KOPT-K1 (cell line): ENCODE measurements around the gene SCN4B.

Experiments
- H3K27ac ChIP-seq: fragments of 200-600 bp; sonication (generic); 2 replicates; pipeline ENCODE4 v1.5.1; 2016; ENCODE audit warnings: antibody characterized with exemption, mild to moderate bottlenecking, low read depth, low read length; ENCODE audit not compliant: poor library complexity, severe bottlenecking
- H3K36me3 ChIP-seq: fragments of 200-600 bp; sonication (generic); 2 replicates; pipeline ENCODE4 v1.5.1; 2017; ENCODE audit warnings: antibody characterized with exemption, mild to moderate bottlenecking, low read length, moderate library complexity; ENCODE audit not compliant: insufficient read depth
- H3K9me3 ChIP-seq: fragments of 200-600 bp; sonication (generic); 2 replicates; pipeline ENCODE4 v1.5.1; 2017; ENCODE audit warnings: antibody characterized with exemption, low read length, mild to moderate bottlenecking; ENCODE audit not compliant: insufficient read depth, poor library complexity, severe bottlenecking

Gene SCN4B

DNA sequence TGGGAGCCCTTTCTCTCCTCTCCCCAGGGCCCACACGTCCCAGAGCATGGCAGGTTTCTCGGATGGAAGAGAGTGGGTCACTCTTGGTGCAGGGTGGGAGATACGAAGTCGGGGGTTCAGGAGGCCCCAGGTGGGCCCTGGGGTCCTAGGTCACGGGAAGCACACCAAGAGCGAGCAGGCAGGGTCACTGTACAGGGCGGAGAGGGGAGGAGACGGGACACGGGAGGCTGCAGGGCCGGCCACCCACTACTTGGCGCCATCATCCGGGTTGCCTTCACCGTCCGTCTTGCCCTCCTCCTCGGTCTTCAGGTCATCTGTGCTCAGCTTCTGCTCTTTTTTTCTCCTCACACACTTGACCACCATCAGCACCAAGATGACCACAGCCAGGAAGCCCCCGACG is 14.0 kb upstream of the SCN4B start:
- H3K36me3 ChIP-seq = no peaks in the 10 kb centered on the region
- no peaks in the 10 kb centered on the region for H3K9me3 ChIP-seq
- no peak overlapping the region for H3K27ac ChIP-seq

GRCh38 chr11:118164885-118165284 is 12.3 kb upstream of the SCN4B start:
- Histone ChIP-seq H3K27ac (no peak overlapping the region), H3K36me3 (no peaks in the 10 kb centered on the region), H3K9me3 (no peaks in the 10 kb centered on the region)

DNA sequence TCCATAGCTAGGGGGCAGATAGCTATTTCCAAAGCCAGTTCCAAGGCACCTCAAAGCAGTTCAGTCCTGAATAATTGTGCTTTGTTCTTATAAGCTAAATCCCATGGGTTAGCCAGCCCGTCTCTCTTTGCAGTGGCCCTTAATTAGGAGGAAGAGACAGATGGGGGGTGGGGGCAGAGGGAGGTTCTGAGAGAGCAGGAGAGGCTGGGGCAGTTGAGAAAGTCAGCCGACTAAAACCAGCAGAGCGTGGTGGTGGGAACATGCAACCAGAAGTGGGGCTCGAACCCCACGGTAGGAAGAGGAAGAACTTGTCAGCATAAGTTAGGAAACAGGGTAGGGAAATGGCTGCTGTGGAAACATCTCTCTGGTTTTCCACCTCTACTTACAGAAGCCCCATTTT is 10.9 kb upstream of the SCN4B start:
- Histone ChIP-seq H3K36me3 (no peaks in the 10 kb centered on the region), H3K27ac (no peak overlapping the region), H3K9me3 (no peaks in the 10 kb centered on the region)

DNA sequence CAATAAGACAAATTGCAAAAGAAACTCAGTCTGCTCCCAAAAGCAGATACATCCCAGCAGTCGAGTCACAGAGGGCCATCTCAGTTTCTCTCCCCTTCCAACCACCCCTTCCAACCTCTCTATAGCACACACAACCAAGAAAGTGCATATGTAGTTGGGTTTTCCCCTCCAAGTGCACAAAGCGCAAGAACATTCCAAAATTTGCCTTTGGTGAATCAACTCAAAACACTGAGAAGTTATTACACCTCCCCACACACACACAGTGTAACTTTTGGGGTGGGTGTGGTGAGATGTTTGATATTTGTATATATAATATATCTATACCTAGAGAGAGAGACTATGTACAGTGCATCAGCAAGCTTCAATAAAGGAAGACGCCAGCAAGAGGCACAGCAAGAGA is 10.2 kb upstream of the SCN4B start:
- Histone ChIP-seq H3K9me3 (no peaks in the 10 kb centered on the region), H3K27ac (no peak overlapping the region), H3K36me3 (no peaks in the 10 kb centered on the region)

DNA sequence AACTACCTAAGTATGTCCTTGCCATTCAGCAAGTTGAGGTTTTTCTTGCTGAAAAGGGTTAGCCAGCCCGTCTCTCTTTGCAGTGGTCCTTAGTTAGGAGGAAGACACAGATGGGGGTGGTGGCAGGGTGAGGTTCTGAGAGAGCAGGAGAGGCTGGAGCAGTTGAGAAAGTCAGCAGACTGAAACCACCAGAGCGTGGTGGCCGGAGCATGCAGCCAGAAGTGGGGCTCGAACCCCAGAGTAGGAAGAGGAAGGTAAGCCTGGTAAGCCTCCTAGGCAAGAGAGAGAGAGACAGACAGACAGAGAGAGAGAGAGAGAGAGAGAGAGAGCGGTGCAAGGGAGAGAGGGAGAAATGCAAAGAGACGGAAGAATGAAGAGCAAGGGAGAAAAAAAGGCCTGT is 9.2 kb upstream of the SCN4B start:
- Histone ChIP-seq H3K27ac (no peak overlapping the region), H3K36me3 (no peaks in the 10 kb centered on the region), H3K9me3 (no peaks in the 10 kb centered on the region)

DNA sequence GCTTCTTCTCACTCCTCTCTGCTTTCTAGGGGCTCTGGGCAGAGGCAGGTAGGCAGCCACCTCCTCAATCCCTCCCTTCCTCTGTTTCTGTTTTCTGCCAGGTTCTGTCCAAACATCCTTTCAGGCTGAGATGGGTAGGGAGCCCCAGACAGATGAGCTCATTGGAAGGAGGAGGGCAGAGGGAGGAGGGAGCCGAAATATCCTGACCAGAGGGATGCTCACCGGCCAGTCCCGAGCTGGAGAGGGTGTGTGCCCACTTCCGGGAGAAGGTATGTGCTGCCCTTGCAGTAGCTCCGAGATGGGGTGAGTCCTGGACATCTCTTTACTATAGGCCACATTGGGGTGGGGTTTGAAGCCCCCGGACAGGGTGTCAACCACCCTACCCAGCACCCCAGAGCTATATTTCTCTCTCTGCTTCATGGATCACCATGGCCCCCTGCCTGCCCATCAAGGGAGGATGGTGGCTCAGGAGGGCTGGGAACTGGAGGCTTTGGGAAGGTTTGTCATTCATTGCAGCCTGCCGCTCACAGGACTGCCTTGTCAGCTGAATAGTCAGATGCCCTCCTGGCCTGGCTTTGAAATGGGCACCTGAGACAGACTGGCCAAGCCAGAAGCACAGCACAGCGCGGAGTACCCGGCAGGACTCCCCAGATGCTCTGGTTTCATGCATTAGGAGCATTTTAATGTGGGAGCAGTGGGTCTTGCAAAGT is 4.7 kb upstream of the SCN4B start:
- H3K36me3 ChIP-seq = no peaks in the 10 kb centered on the region
- no peak overlapping the region for H3K27ac ChIP-seq
- H3K9me3 ChIP-seq = no peaks in the 10 kb centered on the region

DNA sequence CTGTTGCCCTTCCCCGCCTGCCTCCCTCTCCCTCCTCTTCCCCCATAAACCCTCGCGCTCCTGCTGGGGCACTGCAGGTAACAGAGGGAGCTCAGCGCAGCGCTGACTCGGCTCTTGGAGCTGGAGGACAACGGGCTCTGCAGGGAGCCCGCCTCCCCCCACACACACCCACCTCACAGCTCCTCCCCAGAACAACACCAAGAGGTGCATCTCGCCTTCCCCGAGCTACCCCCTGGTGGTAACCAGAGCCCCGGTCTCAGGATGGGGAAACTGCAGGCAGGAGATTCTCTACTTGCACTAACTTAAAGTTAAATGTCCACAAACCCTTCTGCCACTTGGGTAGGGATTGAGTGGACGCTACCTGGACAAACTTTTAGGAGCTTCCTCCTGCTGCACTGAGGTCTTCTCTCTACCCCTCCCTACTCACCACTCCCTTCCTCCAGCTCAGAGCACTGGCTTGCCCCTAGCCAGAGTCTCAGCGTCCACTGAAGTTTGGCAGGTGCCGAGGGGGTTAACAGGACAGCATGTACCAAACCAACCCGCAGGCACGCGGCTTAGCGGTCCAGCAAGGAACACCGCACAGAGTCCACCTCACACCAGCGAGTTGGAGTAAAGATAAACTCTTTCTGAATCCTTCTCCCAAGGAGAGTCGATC is 4.0 kb upstream of the SCN4B start:
- Histone ChIP-seq H3K9me3 (no peaks in the 10 kb centered on the region), H3K36me3 (no peaks in the 10 kb centered on the region), H3K27ac (no peak overlapping the region)

DNA sequence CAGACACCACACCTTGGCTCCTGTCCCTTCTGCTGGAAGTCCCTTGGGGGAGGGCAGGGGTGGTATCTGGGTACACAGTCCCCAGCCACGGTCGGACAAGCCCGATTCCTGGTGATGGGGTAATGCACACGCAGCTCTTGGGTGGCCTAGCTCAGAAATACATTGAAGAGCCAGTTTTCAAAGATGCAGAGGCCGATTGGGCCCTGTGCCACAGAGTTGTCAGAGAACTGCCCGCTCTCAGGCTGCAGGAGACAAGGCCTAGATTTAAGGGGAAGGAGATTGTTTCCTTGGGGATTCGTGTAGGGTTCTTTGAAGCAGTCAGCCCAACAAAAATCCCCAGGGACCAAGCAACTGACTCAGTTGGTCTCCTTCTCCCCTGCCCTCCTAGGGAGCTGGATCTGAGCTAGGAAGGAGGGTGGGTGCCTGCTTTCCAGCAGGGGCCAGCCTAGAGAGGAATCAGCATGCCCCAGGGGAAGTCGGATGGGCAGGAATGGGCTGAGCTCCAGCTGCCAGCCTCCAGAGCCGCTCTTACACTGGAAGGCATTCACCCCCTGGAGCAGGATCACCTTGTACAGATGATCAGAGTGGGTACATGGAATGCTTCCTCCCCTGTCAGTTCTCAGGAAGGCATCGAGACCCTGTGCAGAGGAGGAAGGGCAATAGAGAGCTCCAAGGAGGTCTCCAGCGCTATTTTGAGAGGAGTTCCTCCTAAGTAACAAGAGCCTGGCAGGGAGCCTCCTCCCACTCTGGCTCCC is 3.3 kb upstream of the SCN4B start:
- no peaks in the 10 kb centered on the region for H3K9me3 ChIP-seq
- no peak overlapping the region for H3K27ac ChIP-seq

GRCh38 chr11:118154641-118155040 is 2.0 kb upstream of the SCN4B start:
- no peaks in the 10 kb centered on the region for H3K9me3 ChIP-seq

More for the DNA sequence above, 3.3 kb upstream of the SCN4B start:
- no peaks in the 10 kb centered on the region for H3K36me3 ChIP-seq

GRCh38 chr11:118153976-118154375 is 1.4 kb upstream of the SCN4B start:
- H3K27ac ChIP-seq = no peak overlapping the region
- H3K9me3 ChIP-seq = no peaks in the 10 kb centered on the region
- H3K36me3 ChIP-seq = no peaks in the 10 kb centered on the region

More at GRCh38 chr11:118154641-118155040, 2.0 kb upstream of the SCN4B start:
- H3K27ac ChIP-seq = no peak overlapping the region
- H3K36me3 ChIP-seq = no peaks in the 10 kb centered on the region

GRCh38 chr11:118153516-118153915 is 893 bp upstream of the SCN4B start:
- Histone ChIP-seq H3K9me3 (no peaks in the 10 kb centered on the region), H3K27ac (no peak overlapping the region), H3K36me3 (no peaks in the 10 kb centered on the region)

DNA sequence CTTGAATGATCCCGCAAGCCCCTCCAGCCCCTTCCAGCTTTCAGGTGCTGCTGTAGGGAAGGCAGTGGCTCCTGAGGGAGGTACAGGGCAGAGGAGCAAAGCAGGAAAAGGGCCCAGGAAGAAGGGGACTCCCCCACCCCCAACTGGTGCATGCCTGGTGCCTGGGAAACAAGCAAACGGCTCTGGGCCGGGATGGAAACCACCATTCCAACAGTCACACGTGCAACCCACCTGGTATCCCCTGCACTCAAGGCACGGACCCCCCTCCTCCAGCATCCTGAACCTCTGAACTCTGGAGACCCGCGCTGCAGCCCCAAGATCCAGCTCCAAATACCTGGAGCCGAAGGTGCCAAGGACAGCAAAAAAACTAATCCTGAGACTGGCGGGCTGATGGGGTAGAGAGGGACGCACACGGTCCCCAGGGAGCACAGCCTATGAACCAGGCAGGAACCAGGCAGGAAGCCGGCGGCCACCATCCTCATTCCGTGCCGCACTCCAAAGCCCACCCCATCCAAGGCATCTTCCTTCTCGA is 537 bp downstream of the SCN4B start:
- no peaks in the 10 kb centered on the region for H3K36me3 ChIP-seq
- H3K9me3 ChIP-seq = no peaks in the 10 kb centered on the region
- no peak overlapping the region for H3K27ac ChIP-seq

GRCh38 chr11:118151431-118151830 is 1.2 kb downstream of the SCN4B start:
- H3K27ac ChIP-seq = no peak overlapping the region
- H3K36me3 ChIP-seq = no peaks in the 10 kb centered on the region
- no peaks in the 10 kb centered on the region for H3K9me3 ChIP-seq

DNA sequence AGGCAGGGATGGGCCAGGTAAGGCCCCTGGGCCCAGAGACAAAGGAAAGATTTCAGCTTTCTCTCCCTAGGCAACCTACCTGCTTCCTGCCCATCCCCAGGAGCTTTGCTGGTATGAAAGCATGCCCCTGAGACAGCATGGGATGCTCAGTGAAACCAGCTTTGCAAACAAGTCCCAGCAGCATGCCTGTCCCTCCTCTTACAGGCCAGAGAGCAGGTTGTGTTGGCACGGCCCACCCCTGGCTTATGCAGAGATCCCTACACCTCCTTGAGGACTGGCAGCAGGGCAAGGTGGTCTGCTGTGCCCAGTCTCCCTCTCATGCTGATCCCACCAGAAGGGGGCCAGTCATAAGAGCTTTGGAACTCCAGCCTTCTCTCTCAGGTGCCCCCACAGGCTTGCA is 3.1 kb downstream of the SCN4B start:
- H3K36me3 ChIP-seq = no peaks in the 10 kb centered on the region
- no peaks in the 10 kb centered on the region for H3K9me3 ChIP-seq
- H3K27ac ChIP-seq = no peak overlapping the region

DNA sequence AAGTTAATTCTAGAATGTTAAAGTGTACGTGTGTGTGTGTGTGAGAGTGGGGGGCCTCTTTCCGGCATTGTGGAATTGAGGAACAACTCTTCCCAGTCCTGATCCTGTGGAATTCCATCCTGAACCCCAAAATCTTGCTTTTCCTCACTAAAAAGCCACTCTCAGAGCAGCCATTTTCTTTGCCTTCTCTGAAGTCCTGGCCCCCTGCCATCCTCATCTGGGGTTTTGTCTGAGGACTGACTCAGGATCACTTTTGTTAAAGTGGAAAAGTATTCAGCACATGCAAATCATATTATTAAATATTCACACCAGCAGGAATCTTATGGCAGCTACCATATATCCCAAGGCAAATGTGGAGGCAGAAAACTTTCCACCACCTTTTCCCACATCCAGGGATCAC is 3.8 kb downstream of the SCN4B start:
- H3K27ac ChIP-seq = no peak overlapping the region

More for the DNA sequence above, 3.8 kb downstream of the SCN4B start:
- no peaks in the 10 kb centered on the region for H3K36me3 ChIP-seq
- no peaks in the 10 kb centered on the region for H3K9me3 ChIP-seq
